Keratinocyte (primary cell): ENCODE data around the gene IL18RAP. TPM values are rescaled to one million over a fixed set of nuclear protein-coding genes. Genes with fewer than 3 reads are reported as not detected.

Experiments
- DNase-seq: peaks from one replicate; pipeline ENCODE4 v3.0.0-alpha.2; 2011; ENCODE audit warnings: low read depth, missing footprints, low spot score
- FAIRE-seq: peaks from 2 replicates; lab custom pipeline; 2011; peaks lifted over from hg19 to GRCh38; lab: Jason Lieb, UNC
- H2AFZ ChIP-seq: 2 replicates; pipeline ENCODE4 v1.6.0; 2012; ENCODE audit warnings: low read length, control low read depth, inconsistent platforms; ENCODE audit not compliant: control insufficient read depth
- H3K27ac ChIP-seq: 2 replicates; pipeline ENCODE4 v1.5.1; 2011; ENCODE audit warnings: low read length; ENCODE audit not compliant: control insufficient read depth, insufficient read depth
- H3K27me3 ChIP-seq: 3 replicates; pipeline ENCODE4 v1.6.0; 2011; ENCODE audit warnings: low read length; ENCODE audit not compliant: control insufficient read depth, insufficient read depth; ENCODE audit errors: extremely low read depth
- H3K36me3 ChIP-seq, 2 experiments: 2 replicates in 1 of 2; 3 replicates in 1 of 2; pipeline ENCODE4 v1.5.1; 2011; ENCODE audit warnings: low read length in 2 of 2, mild to moderate bottlenecking in 1 of 2; ENCODE audit not compliant: control insufficient read depth in 2 of 2, insufficient read depth in 2 of 2; ENCODE audit errors: extremely low read depth in 1 of 2
- H3K4me1 ChIP-seq: 3 replicates; pipeline ENCODE4 v1.5.1; 2011; ENCODE audit warnings: low read length; ENCODE audit not compliant: control insufficient read depth, insufficient read depth; ENCODE audit errors: extremely low read depth
- H3K4me2 ChIP-seq: 3 replicates; pipeline ENCODE4 v1.6.0; 2011; ENCODE audit warnings: low read depth, low read length; ENCODE audit not compliant: control insufficient read depth, insufficient read depth; ENCODE audit errors: extremely low read depth
- H3K4me3 ChIP-seq, 3 experiments: fragments of 200-600 bp in 1 of 3; sonication (generic) in 1 of 3; 2 replicates in 2 of 3; 3 replicates in 1 of 3; pipeline ENCODE4 v1.5.1; 2011 to 2016; ENCODE audit warnings: low read length in 3 of 3, mild to moderate bottlenecking in 3 of 3, control low read depth in 2 of 3, inconsistent platforms in 1 of 3, low read depth in 1 of 3, mixed read lengths in 1 of 3, mixed run types in 1 of 3, moderate library complexity in 1 of 3; ENCODE audit not compliant: control insufficient read depth in 2 of 3, insufficient read depth in 2 of 3; ENCODE audit errors: extremely low read depth in 1 of 3
- H3K79me2 ChIP-seq: 2 replicates; pipeline ENCODE4 v1.6.0; 2012; ENCODE audit warnings: low read length; ENCODE audit not compliant: control insufficient read depth, insufficient read depth
- H3K9ac ChIP-seq: 3 replicates; pipeline ENCODE4 v1.6.0; 2011; ENCODE audit warnings: low read length; ENCODE audit not compliant: control insufficient read depth, insufficient read depth; ENCODE audit errors: extremely low read depth
- H3K9me1 ChIP-seq: 3 replicates; pipeline ENCODE4 v1.6.0; 2011; ENCODE audit warnings: low read length; ENCODE audit not compliant: control insufficient read depth, insufficient read depth; ENCODE audit errors: extremely low read depth
- H3K9me3 ChIP-seq: 2 replicates; pipeline ENCODE4 v1.5.1; 2012; ENCODE audit warnings: low read depth, low read length; ENCODE audit not compliant: control insufficient read depth
- H4K20me1 ChIP-seq: 3 replicates; pipeline ENCODE4 v1.6.0; 2011; ENCODE audit warnings: low read length; ENCODE audit not compliant: control insufficient read depth, insufficient read depth; ENCODE audit errors: extremely low read depth
- CTCF ChIP-seq, 3 experiments: IDR thresholded peaks in 1 of 3; conservative IDR thresholded peaks in 1 of 3; optimal IDR thresholded peaks in 1 of 3; 2 replicates in 2 of 3; 3 replicates in 1 of 3; pipeline versions ENCODE3 to v1.5.1; 2011; ENCODE audit warnings: low read length in 3 of 3, mild to moderate bottlenecking in 3 of 3, moderate library complexity in 2 of 3, control low read depth in 1 of 3, inconsistent platforms in 1 of 3; ENCODE audit not compliant: insufficient read depth in 2 of 3; ENCODE audit errors: extremely low read depth in 1 of 3
- EZH2 ChIP-seq: IDR thresholded peaks from one replicate; pipeline ENCODE4 v1.6.1; 2012; ENCODE audit warnings: inconsistent platforms, mild to moderate bottlenecking, low read length, moderate library complexity
- dilution Hi-C: fragments of 300-500 bp; cut with MboI; formaldehyde crosslinking; loops from one replicate; pipeline ENCODE4 v1.7.0; 2020; ENCODE audit warnings: low sequenced_read_pairs; ENCODE audit not compliant: extremely low pct_ligation_motif_present
- polyA plus RNA-seq, 5 experiments: library from polyadenylated mRNA; depleted of rRNA in 3 of 5; stranded (reverse) in 3 of 5; stranded (forward) in 1 of 5; unstranded in 1 of 5; fragments of >200 nt; gene quantifications; 1 replicate in 1 of 5; 2 replicates in 3 of 5; 3 replicates in 1 of 5; pipeline versions ENCODE4 v1.2.1 to v1.2.3, GENCODE V29; 2011 to 2012; ENCODE audit warnings: missing spikeins in 2 of 5, low read depth in 1 of 5, low replicate concordance in 1 of 5

Gene IL18RAP
- polyA plus RNA-seq, 1 donor (not counting 4 experiments of a cell fraction or from before 2014, with no cell fraction given): not detected

- Histone ChIP-seq H3K79me2 (no peaks in the 10 kb centered on the region), H3K9me1 (no peaks in the 10 kb centered on the region), H3K36me3 (no peaks in the 10 kb centered on the region), H3K27ac (peak overlapping the region; percentile 52), H3K4me3 (peak overlapping the region in 2 of 3 experiments; percentile 13), H4K20me1 (no peaks in the 10 kb centered on the region), H3K27me3 (no peaks in the 10 kb centered on the region), H3K9me3 (no peaks in the 10 kb centered on the region), H2AFZ (peak overlapping the region; percentile 21), H3K4me1 (peaks cover 18% of the 10 kb centered on the region), H3K9ac (no peak overlapping the region), H3K4me2 (peak overlapping the region; percentile 74)
- no peak for TF ChIP-seq CTCF (optimal IDR thresholded peaks at IDR 0.05 in 1 of 3, IDR thresholded peaks at IDR 0.05 in 1 of 3, conservative IDR thresholded peaks at IDR 0.05 in 1 of 3; ENCODE audit: extremely low read depth in 1 of 3, insufficient read depth in 2 of 3, low read length in 3 of 3)
- dilution Hi-C loops: no loop called here
- FAIRE-seq (peak; percentile 85), DNase-seq (peak; percentile 71)
These were observed 65.0 kb downstream of the IL18RAP start for GRCh38 chr2:102487761-102488462.

GRCh38 chr2:102489646-102490045 is 66.7 kb downstream of the IL18RAP start:
- peaks cover 18% of the 10 kb centered on the region for H3K4me1 ChIP-seq
- H3K4me3 ChIP-seq: no peak overlapping the region
- DNase-seq: no peak
- H3K36me3 ChIP-seq: no peaks in the 10 kb centered on the region
- dilution Hi-C loops: no loop called here
- no peaks in the 10 kb centered on the region for H3K9me1 ChIP-seq
- FAIRE-seq: no peak
- no peaks in the 10 kb centered on the region for H3K9me3 ChIP-seq
- no peak overlapping the region for H3K4me2 ChIP-seq
- no peaks in the 10 kb centered on the region for H3K27me3 ChIP-seq
- H3K79me2 ChIP-seq: no peaks in the 10 kb centered on the region
- no peak overlapping the region for H3K27ac ChIP-seq
- H3K9ac ChIP-seq: no peak overlapping the region
- H2AFZ ChIP-seq: no peak overlapping the region
- no peaks in the 10 kb centered on the region for H4K20me1 ChIP-seq
- TF ChIP-seq EZH2 (no peak), CTCF (optimal IDR thresholded peaks at IDR 0.05 in 1 of 3, IDR thresholded peaks at IDR 0.05 in 1 of 3, conservative IDR thresholded peaks at IDR 0.05 in 1 of 3; ENCODE audit: extremely low read depth in 1 of 3, insufficient read depth in 2 of 3, low read length in 3 of 3) (no peak)
